SH-SY5Y (cell line): ENCODE results near the gene KLK14.

Source experiments
- GATA2 ChIP-seq: IDR thresholded peaks from 2 replicates; pipeline ENCODE4 v1.6.1; 2011; ENCODE audit warnings: mild to moderate bottlenecking, low read depth, low read length
- GATA3 ChIP-seq: IDR thresholded peaks from 2 replicates; pipeline ENCODE4 v1.6.1; 2011; ENCODE audit warnings: low read depth, mild to moderate bottlenecking, low read length, moderate library complexity

KLK14 gene

DNA sequence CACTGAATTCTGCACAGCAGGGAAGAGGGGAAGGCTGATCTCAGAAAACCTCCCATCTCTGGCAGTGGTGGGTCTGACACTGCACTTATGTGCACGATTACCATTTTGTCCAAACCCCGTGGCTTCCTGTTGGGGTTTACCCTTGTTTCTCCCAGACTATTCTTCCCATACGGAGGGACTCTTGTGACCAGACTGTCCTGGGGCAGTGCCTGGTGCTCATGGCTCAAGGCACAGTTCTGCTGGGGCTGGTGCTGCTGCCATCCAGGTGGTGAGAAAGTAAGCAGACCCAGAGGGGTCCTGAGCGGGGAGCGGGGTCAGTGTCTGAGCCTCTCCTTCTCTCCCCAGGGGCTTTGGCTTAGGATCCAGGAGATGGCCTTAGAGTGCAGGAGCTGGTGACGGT lies 36.9 kb upstream of the KLK14 start:
- TF ChIP-seq GATA2 (no peak), GATA3 (no peak)

DNA sequence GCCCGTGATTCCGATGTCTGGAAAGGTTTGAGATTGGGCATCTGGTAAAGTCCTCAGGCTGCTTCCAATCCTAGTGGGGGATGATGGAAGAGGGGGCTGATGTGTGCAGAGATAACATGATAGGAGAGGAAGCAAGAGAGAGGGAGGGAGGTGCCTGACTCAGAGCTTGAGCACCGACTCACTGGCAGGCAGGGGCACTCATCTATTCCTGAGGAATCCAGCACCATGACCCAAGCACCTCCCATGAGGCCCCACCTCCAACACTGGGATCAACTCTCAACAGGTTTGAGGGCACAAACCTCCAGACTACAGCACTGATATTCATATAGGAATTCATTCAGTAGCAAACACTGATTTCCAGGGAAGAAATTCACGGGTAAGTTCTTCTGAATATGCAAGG lies 36.4 kb upstream of the KLK14 start:
- TF ChIP-seq GATA3 (no peak), GATA2 (no peak)

DNA sequence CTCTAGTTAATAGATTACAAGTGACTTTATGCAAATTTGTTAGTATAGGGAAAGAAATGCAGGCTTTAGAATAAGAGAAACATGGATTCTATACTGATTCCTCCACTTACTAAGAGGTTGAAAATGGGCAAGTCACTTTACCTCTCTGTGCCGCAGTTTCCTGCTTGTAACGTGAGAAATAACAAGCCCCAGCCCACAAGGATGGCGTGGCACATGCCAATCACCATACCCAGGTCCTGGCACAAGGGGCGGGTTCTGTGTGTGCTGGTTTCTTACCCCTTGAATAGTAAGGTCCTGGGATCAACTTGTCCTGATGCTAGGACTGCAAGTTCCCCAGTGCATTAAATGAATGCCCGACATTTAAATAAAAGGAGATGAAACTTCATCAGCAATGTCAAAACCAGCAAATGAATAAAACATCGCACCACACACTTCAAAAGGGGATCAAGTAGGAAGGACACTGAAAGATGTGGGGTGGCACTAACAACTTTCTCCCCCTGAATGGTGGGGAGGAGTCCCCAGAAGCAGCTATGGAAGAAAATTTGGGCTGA lies 34.1 kb upstream of the KLK14 start:
- TF ChIP-seq GATA3, result no peak
- TF ChIP-seq GATA2, result no peak

DNA sequence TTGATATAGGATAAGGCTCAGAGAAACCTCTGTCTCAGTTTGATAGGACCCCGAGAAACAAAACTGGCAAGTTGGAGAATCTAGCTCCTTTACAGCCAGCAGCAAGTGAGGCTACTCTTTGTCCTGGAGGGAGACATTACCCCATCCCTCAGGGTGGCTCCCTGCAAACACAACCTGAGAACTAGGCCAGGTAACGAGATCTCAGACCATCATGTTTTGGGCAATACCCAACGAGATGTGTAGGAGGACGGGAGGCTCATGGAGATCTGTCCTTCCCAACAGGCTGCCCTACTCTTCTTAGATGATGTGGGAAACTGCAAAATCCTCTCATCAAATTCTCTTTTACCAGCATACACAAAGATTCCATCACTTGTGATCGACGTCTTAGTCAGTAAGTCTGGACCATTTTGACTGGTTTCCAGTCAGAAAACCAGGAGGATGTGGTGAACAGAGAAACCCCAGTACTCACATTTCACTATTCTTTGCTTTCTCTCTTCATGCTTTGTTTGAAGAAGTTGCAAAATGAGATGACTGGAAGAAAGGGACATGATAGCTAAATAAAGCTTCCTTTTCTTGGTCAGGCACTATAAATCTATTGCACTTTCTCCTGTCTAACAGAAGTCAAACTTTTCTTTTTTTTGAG lies 31.5 kb upstream of the KLK14 start:
- TF ChIP-seq GATA3 (no peak), GATA2 (no peak)

DNA sequence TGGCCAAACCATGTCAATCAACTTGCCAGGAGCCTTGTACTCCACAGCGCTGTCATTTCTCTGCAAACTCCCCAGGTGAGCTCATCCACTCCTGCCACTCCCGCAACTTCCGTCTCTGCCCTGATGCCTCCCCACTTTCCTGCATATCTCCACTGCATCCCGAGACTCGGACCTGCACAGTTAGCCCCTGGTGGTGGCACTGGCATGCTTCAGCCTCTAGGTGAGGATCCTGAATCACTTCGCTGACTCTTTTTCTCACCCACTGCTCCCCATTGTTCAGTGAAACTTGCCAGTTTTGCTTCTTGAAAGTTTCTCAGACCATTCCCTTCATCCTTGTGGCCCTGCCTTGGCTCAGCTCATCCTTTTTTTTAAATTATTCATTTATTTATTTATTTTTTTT lies 28.9 kb upstream of the KLK14 start:
- TF ChIP-seq GATA2, result no peak
- no peak for TF ChIP-seq GATA3

DNA sequence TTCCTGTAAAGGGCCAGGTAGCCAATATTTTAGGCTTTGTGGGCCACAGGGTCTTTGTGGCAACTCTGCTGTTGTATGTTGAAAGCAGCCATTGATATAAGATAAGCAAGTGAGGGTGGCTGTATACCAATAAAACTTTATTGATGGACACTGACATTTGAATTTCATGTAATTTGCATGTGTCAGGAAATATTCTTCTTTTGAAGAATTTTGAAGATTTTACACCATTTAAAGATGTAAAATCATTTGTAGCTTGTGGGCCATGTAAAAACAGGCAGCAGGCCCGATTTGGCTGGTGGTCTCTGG lies 27.9 kb upstream of the KLK14 start:
- no peak for TF ChIP-seq GATA2
- no peak for TF ChIP-seq GATA3

DNA sequence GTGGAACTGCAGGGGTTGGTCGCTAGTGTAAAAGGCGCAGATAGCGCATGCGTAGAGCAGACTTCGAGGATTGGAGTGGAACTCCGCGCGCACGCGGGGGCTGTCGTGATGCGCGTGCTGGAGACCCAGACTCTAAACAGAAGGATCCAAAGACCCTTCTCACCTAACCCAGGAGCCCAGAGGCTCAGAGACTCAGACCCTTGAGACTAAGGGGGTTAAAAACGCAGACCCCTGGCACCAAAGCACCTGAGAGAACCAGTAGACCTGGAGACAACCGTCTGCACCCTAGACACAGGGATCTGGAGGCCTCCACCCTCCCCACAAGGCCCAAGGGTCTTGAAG lies 26.1 kb upstream of the KLK14 start:
- TF ChIP-seq GATA3, result no peak
- TF ChIP-seq GATA2, result no peak

DNA sequence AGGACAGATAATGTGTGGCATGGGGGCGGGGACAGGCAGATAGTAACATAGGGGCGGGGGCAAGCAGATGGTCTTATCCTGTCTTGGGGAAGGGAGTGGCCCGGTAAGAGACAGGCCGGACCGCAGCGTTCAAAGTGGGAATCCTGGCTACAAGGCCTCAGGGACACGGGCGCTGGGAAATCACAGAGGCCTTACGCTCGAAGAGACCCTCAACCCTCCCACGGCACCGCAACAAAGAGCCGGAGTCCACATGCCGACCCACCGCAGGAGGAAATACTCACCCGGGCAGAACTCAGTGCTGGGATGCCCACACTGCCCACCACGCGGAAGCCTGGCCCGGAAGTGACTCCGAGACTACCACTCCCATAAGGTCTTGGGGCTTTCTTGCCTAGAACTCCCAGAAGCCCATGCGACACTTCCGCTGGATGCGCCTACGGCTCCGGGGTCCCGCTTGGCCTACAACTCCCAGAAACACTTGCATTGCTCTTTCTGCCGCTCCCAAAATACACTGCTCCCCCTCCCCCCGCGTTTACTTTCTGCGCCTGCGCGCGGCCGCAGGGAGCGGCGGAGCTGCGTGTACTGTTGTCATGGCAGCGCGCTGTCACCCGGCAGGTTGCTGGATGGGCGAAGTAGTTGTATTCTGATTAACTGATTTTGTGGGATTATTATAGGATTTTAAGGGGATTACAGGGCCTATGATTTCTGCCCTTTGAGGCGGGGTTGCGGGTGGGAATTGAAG lies 25.5 kb upstream of the KLK14 start, which contains the start of gene CTU1:
TSS of gene CTU1 (minus strand) at position 344 of the 739 bp plus-strand sequence. CDS start 3,840 bp downstream, outside the sequence.
- TF ChIP-seq GATA2, result no peak
- TF ChIP-seq GATA3, result no peak

DNA sequence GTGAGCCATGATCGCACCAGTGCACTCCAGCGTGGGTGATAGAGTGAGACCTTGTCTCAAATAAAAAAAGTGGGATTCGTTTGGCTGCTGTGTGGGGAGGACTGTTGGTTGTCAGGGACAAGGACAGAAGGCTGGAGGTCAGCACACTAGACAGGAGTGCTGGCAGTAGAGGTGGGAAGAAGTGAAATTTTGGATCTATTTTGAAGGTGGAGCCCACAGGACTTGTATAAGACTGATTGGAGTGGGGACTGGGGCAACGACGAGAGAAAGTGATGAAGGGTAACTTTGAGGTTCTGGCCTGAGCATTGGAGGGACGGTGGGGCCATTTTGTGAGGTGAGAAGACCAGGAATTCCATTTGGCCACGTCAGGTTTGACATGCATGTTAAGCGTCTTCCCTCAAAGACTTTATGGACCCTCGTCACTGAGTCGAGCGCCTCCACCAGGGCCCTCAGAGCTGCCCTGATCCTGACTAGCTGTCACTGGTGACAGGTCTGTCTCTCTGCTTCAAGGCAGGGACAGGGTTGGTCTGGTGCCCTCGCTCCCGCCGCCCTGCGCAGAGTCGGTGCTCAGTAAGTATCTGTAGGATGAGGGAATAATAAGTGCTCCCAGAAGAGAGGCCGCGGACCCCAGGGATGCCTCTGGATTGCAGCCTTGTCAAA lies 24.8 kb upstream of the KLK14 start:
- no peak for TF ChIP-seq GATA2
- no peak for TF ChIP-seq GATA3

DNA sequence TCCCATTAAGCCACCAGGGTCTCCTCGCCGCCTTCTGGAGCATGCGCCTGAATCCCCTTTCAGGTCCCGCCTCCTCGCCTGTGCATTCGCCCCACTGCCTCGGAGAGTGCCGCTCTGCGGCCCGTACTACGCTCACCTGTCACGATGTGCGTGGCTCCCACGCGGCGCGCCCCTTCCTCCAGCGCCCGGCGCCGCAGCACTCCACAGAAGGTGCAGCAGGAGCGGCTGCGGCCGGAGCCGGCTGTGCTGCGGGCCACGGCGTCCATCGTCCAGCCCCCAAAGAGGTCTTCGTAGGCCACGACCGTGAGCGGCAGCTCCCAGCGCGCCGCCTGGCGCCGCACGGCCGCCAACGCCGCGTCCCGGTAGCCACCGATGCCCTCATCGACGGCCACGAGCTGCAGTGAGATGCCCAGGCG lies 21.2 kb upstream of the KLK14 start:
- no peak for TF ChIP-seq GATA3
- no peak for TF ChIP-seq GATA2

DNA sequence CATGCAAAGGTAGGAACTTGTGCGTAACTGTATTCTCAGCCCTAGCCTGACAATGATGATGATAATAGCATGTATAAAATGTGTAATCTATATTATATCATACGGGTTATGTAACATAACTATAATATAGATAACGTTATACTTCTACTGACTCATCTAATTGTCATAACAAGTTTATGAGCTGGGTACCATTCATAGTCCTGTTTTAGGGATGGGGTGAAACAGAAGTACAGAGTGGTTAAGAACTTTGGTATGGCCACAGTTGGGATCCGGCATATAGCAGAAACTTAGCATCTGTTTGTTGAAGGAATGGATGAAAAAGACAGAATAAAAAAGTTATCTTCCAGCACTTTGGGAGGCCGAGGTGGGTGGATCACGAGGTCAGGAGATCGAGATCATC lies 20.3 kb upstream of the KLK14 start:
- TF ChIP-seq GATA2 (no peak), GATA3 (no peak)

DNA sequence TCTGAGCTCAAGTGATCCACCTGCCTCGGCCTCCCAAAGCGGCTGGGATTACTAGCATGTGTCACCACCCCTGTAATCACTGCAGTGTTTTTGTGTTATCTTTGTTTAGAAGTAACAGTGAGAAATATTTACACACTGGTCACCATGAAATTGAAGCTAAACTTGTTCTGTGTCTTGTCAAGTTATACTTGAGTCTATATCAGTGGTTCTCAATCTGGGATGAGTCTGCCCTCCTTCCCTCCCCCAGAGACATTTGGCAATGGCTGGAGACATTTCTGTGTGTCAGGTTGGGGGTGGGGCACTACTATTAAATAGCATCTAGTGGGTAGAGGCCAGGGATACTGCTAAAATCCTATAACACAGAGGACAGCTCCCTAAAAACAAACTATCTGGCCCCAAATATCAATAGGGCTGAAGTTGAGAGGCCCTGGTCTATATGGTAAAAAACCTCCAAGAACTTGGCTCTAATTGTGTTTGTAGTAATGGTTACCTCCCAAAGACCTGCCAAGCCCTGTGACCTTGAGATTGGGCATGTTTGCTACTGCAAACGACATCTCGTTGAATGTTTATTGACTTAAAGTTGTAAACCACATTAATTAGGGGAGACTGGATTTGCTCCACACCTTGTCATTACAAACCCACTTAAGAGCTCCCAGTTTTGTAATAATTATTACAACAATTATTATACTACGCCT lies 18.6 kb upstream of the KLK14 start:
- TF ChIP-seq GATA2 (no peak), GATA3 (no peak)

DNA sequence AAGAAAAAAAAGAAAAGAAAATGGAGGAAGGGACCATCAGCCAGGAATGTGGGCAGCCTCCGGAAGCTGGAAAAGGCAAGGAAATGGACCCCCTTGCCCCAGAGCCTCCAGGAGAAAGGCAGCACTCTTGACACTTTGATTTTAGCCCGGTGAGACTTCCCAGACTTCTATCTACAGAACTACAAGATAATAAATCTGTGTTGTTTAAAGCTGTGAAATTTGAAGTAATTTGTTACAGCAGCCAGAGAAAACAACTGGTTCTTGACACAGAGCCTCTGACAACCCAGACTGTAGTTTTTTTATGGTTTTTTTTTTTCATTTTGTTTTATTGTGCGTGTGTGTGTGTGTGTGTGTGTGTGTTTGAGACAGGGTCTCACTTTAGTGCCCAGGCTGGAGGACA lies 17.9 kb upstream of the KLK14 start:
- no peak for TF ChIP-seq GATA3
- no peak for TF ChIP-seq GATA2

DNA sequence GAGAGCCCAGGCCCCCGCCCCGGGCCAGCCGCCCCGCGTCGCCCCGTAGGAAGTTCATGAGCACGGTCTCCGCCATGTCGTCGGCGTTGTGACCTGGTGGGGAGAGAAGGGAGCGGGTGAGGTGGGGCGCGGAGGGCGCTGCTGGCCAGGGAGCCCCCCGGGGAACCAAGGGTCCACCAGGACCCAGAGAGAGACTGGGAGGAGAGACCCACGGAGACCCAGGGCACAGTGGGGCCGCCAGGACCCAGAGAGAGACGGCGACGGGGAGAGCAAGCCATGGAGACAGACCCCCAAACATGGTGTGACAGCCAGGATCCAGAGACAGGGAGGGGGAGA lies 16.3 kb upstream of the KLK14 start:
- TF ChIP-seq GATA2, result no peak
- TF ChIP-seq GATA3, result no peak
